ENCODE data around the gene SOSTDC1.

GRCh38 chr7:16428672-16429071 lies 36.9 kb downstream of the SOSTDC1 start:
- TF ChIP-seq, protein P1, sequence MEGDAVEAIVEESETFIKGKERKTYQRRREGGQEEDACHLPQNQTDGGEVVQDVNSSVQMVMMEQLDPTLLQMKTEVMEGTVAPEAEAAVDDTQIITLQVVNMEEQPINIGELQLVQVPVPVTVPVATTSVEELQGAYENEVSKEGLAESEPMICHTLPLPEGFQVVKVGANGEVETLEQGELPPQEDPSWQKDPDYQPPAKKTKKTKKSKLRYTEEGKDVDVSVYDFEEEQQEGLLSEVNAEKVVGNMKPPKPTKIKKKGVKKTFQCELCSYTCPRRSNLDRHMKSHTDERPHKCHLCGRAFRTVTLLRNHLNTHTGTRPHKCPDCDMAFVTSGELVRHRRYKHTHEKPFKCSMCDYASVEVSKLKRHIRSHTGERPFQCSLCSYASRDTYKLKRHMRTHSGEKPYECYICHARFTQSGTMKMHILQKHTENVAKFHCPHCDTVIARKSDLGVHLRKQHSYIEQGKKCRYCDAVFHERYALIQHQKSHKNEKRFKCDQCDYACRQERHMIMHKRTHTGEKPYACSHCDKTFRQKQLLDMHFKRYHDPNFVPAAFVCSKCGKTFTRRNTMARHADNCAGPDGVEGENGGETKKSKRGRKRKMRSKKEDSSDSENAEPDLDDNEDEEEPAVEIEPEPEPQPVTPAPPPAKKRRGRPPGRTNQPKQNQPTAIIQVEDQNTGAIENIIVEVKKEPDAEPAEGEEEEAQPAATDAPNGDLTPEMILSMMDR (IDR thresholded peaks at IDR 0.05): no peak
- TF ChIP-seq POLR2A (IDR thresholded peaks at IDR 0.05): no peak

Measured in lower leg skin (tissue), 3 donors.